Muscle of arm (tissue), 14 donors: Measurements from ENCODE around the gene CERS5. TPM values are rescaled to one million over a fixed set of nuclear protein-coding genes. Genes with fewer than 3 reads are reported as not detected.

Source experiments
- DNase-seq: peaks from one replicate; pipeline ENCODE4 v3.0.0-alpha.2; 2013
- long read RNA-seq, 11 donors: transcript quantifications; one replicate each; lab custom pipeline, GENCODE V29; 2026
- polyA plus RNA-seq, 12 donors: library from polyadenylated mRNA; unstranded; fragments of 120-200 nt; gene quantifications; one replicate each; pipeline ENCODE4 v1.2.1, GENCODE V29; 2013; ENCODE audit not compliant: insufficient read length in 12 of 12

CERS5 gene
- polyA plus RNA-seq = 10 to 100 TPM in 11 of 12 donors, not detected in 1; 32.7 to 70.9 (median 43.5) TPM
- long read RNA-seq, donor 1, transcript CERS5-201 (10 exons, 2,051 nt) = major isoform, 8 of 9 reads
- long read RNA-seq, donor 1, partial matches to known transcripts = 0 of 9 reads
- long read RNA-seq, donor 1, other reads (novel, unspliced or antisense) = 0 of 9 reads
- long read RNA-seq, donor 2, transcript CERS5-201 (10 exons, 2,051 nt) = major isoform, 5 of 5 reads
- long read RNA-seq, donor 2, partial matches to known transcripts = 0 of 5 reads
- long read RNA-seq, donor 2, other reads (novel, unspliced or antisense) = 0 of 5 reads
- long read RNA-seq, donor 3, partial matches to known transcripts = 0 of 6 reads
- long read RNA-seq, donor 3, other reads (novel, unspliced or antisense) = 0 of 6 reads
- long read RNA-seq, donor 4 = 0 reads
- long read RNA-seq, donor 5 = 0 reads
- long read RNA-seq, donor 6, partial matches to known transcripts = 0 of 4 reads
- long read RNA-seq, donor 6, other reads (novel, unspliced or antisense) = 0 of 4 reads
- long read RNA-seq, donor 7, partial matches to known transcripts = 0 of 3 reads
- long read RNA-seq, donor 7, other reads (novel, unspliced or antisense) = 0 of 3 reads
- long read RNA-seq, donor 8, transcript CERS5-201 (10 exons, 2,051 nt) = major isoform, 9 of 39 reads
- long read RNA-seq, donor 8, partial matches to known transcripts = 28 of 39 reads
- long read RNA-seq, donor 8, other reads (novel, unspliced or antisense) = 0 of 39 reads
- long read RNA-seq, donor 9, partial matches to known transcripts = 0 of 3 reads
- long read RNA-seq, donor 9, other reads (novel, unspliced or antisense) = 0 of 3 reads
- long read RNA-seq, donor 10, transcript CERS5-201 (10 exons, 2,051 nt) = major isoform, 5 of 7 reads
- long read RNA-seq, donor 10, partial matches to known transcripts = 0 of 7 reads
- long read RNA-seq, donor 10, other reads (novel, unspliced or antisense) = 0 of 7 reads
- long read RNA-seq, donor 11, transcript CERS5-201 (10 exons, 2,051 nt) = major isoform, 5 of 5 reads
- long read RNA-seq, donor 11, partial matches to known transcripts = 0 of 5 reads
- long read RNA-seq, donor 11, other reads (novel, unspliced or antisense) = 0 of 5 reads

GRCh38 chr12:50167049-50167828, at the start of gene CERS5:
Gene CERS5, minus strand, starts transcription at chr12:50167369. Its CDS starts 72 bp downstream, at chr12:50167297.
- peak; percentile 99 for DNase-seq

- DNase-seq = no peak
Measured at GRCh38 chr12:50215033-50215432, 47.9 kb upstream of the CERS5 start.

GRCh38 chr12:50214018-50214417, 46.8 kb upstream of the CERS5 start:
- no peak for DNase-seq

- DNase-seq = no peak
Measured at GRCh38 chr12:50213439-50213838, 46.3 kb upstream of the CERS5 start.

- DNase-seq = no peak
Measured at GRCh38 chr12:50212071-50212467, 44.9 kb upstream of the CERS5 start.

GRCh38 chr12:50211392-50212070, 44.4 kb upstream of the CERS5 start:
- no peak for DNase-seq

GRCh38 chr12:50207424-50207823, 40.3 kb upstream of the CERS5 start:
- DNase-seq = no peak

- no peak for DNase-seq
Measured at GRCh38 chr12:50205648-50206047, 38.5 kb upstream of the CERS5 start.

GRCh38 chr12:50203691-50204090, 36.5 kb upstream of the CERS5 start:
- DNase-seq = no peak

GRCh38 chr12:50201987-50202521, 34.9 kb upstream of the CERS5 start:
- no peak for DNase-seq

- peak; percentile 39 for DNase-seq
Measured at GRCh38 chr12:50200552-50201273, 33.5 kb upstream of the CERS5 start.

- no peak for DNase-seq
Measured at GRCh38 chr12:50198829-50199228, 31.7 kb upstream of the CERS5 start.

GRCh38 chr12:50197297-50197727, 30.1 kb upstream of the CERS5 start:
- no peak for DNase-seq

GRCh38 chr12:50196537-50196936, 29.4 kb upstream of the CERS5 start:
- no peak for DNase-seq

GRCh38 chr12:50195832-50196231, 28.7 kb upstream of the CERS5 start:
- DNase-seq = no peak

- DNase-seq = no peak
Measured at GRCh38 chr12:50192908-50193307, 25.7 kb upstream of the CERS5 start.

- no peak for DNase-seq
Measured at GRCh38 chr12:50192236-50192635, 25.1 kb upstream of the CERS5 start.

- no peak for DNase-seq
Measured at GRCh38 chr12:50190859-50191258, 23.7 kb upstream of the CERS5 start.

GRCh38 chr12:50188875-50189575, 21.9 kb upstream of the CERS5 start:
- DNase-seq = no peak
